OCI-LY1 (cell line): ENCODE data around the gene ZNF484.

Experiments
- CTCF ChIP-seq: fragments of 200-600 bp; sonication (generic), shearing (Covaris generic); IDR thresholded peaks from 2 replicates; pipeline ENCODE4 v1.5.1; 2017; ENCODE audit warnings: mild to moderate bottlenecking, antibody characterized with exemption, low read length, moderate library complexity, mixed read lengths
- EZH2 ChIP-seq: fragments of 200-600 bp; sonication (generic), shearing (Covaris generic); IDR thresholded peaks from 2 replicates; pipeline ENCODE4 v1.8.0; 2017; ENCODE audit warnings: borderline replicate concordance, mixed run types, mild to moderate bottlenecking, antibody characterized with exemption, low read length, moderate library complexity, mixed read lengths

GRCh38 chr9:92807031-92807756 is 70.6 kb downstream of the ZNF484 start:
- no peak for TF ChIP-seq CTCF
- TF ChIP-seq EZH2, result no peak
